Islet of Langerhans (tissue), 1 donor: ENCODE data around the gene SLCO2B1.

Source experiments
- FAIRE-seq: peaks from one replicate; lab custom pipeline; 2011; peaks lifted over from hg19 to GRCh38; lab: Jason Lieb, UNC

The SLCO2B1 gene

GRCh38 chr11:75225794-75226193, 74.9 kb downstream of the SLCO2B1 start:
- FAIRE-seq, result no peak

DNA sequence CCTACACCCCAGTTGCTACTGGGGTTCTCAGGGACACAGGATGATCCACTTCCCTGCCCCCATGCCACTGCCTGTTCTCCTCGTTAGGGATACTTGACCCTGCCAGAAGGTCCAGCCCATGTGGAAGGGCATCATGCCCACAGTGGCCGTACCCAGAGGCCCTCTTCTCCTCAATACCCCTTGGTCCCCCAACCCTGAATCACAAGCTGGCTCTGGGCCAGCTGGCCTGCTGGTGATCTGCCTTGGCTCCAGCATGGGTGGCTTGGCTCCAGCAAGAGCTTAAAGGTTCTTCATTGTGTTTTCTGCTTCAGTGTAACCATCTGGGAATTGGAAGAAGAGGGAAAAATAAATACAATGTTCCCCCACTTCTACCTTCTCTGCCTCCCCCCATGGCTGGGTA, 78.6 kb downstream of the SLCO2B1 start:
- no peak for FAIRE-seq

- no peak for FAIRE-seq
Measured at GRCh38 chr11:75230621-75231020, 79.7 kb downstream of the SLCO2B1 start.

DNA sequence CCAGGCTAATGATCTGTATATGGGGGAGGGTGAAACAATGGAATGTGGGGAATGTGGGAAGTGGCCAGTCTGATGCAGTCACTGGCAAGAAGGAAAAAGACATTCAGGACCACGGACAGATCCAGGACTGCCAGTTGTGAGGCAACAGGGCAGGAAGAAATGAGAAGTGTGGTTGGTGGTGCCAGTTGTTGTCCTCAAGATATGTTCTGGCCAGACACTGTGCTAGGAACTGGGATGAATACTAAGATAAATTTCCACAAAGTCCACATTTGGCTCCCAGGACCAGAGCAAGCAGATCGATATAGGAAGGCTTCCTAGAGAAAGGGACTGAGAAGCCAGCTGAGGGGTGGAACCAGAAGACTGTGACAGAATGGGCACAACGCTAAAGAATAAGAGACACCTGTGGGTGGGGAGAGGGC, 82.9 kb downstream of the SLCO2B1 start:
- FAIRE-seq, result no peak

DNA sequence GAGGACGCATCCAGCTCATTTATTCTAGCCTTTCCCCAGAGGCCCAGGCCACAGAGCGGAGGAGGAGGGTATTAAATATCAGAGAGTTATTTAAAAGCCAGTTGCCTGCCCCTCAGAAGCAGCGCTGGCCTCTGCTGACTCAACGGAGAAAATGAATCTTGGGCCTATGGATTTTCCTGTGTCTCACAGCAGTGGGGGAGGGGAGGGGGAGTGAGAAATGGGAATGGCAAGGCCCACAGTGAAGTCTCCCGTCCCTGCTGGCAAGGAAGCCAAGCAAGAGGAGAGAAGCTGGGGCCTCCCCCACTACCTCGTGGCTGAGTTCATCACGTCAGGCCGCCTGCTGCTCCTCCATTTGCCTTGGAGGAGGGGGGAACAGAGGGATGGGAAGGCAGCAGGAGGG, 85.2 kb downstream of the SLCO2B1 start:
- FAIRE-seq, result no peak

- FAIRE-seq, result no peak
Measured at GRCh38 chr11:75237050-75237449, 86.1 kb downstream of the SLCO2B1 start.

DNA sequence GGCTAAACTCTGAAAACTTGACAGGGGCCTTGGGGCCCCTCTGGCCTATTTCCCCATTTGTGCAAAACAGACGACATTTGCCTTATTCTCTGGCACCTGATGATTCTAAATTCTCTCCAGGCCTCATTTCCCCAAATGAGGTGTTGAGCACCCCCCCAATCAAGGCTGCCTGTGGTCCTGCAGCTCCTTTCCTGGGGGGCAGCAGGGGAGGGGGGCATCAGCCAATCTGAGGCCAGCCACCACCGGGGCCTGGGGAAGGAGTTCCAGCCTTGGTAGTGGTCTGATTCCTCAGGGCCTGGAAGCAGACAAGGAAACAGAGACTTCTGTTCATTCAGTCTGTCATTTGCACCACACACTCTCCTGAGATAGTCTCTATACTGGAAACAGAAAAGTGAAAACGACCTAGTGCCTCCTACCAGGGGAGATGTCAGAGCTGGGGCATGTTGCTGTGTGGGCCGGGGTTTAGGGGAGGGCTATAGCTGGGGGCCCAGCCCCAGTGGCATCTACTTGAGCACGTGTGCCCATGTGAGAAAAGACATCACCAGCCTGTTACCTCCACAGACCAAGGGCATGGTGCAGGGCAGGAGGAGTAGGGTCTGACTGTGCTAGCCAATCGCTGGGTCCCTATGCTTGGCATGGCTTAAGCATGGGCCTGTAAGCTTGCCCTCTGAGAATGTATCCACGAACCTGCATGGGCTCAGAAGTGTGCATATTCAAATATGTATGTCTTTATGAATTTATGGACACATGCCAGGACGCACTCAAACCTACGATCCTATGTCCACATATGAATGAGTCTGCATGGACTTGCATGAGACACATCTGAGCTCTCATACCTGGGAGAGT, 87.9 kb downstream of the SLCO2B1 start:
- FAIRE-seq, result no peak

GRCh38 chr11:75239531-75240290, 88.8 kb downstream of the SLCO2B1 start:
- FAIRE-seq, result no peak

DNA sequence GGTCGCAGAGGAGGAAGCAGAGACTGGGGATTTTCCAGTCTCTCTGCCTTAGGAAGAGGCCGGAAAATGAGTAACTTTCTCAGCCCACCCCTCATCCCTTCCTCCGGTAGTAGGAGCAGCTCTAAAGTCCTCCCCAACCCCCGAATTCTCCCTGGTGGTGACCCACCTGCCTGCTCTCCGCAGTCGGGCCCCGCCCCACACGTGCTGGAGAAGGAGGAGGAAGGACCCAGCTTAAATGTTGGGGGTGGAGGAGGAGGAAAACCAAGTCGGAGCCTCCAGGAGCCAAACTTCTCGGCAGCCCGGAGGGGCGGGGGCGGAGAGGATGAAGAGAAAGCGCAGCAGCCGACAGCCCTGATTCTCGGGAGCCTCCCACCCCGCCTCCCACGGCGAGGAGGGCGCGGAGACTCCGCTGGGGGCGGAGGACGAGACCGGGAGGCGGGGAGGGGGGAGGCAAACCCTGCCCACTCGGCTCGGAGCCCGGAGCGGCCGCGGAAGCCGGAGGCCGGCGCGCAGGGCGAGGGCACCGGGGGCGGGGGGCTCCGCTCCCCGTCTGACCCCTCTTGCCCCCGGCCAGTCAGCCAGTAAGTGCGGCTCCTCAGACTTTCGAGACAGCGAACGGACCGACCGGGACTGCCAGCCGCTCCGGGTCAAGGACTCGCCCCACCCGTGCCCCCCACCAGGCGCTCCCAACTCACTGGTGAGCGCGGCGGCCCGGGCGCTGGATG, 89.6 kb downstream of the SLCO2B1 start, which contains the start of gene TPBGL:
TPBGL (plus strand) TSS at position 464 of the 725 bp plus-strand sequence. CDS start 276 bp downstream, outside the sequence.
- no peak for FAIRE-seq

GRCh38 chr11:75241036-75241905, 90.4 kb downstream of the SLCO2B1 start:
- FAIRE-seq, result no peak

GRCh38 chr11:75241906-75242644, 91.2 kb downstream of the SLCO2B1 start:
- FAIRE-seq, result no peak

DNA sequence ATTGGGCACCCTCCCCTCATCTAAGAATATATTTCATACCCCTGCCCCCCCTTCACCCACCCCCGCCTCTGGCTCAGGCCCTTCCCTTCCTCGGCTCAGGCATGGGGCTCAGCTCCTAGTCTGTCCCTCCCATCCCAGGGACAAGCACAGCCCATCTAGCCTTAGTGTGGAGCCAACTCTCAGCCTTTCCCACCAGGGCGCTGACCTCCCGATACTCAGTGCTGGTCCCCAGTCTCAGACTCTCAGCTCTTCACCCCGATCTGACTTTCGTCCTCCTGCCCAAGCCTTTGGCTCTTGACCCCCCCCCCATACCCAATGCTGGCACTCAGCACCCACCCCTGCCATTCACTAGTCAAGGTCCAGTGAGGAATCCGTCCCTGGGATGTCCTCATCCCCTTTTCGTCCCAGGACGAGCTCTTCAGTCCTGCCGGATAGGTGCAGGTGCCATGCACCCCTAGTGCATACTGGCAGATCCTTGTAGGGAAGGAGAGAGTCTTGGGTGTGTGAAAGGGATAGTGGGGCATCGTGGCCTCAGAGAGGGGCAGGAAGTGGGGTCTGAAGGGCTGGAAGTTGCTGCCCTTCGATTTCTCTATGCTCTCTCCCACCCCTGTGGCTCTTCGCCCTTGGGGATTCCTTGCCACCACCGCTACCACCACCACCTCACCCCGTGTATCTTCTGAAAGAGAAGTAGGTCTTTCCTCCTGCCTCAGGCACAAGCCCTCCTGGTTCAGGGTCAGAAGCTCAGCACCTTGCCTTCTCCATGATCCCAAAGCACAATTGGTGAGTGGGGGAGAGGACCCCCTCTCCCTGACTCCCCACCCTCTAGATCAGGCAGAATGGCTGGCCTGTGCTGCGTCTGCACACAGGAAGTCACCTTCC, 92.1 kb downstream of the SLCO2B1 start:
- no peak for FAIRE-seq

GRCh38 chr11:75244052-75244814, 93.3 kb downstream of the SLCO2B1 start:
- FAIRE-seq, result no peak

- FAIRE-seq, result no peak
Measured at GRCh38 chr11:75245356-75246005, 94.6 kb downstream of the SLCO2B1 start.

GRCh38 chr11:75246006-75246670, 95.2 kb downstream of the SLCO2B1 start:
- FAIRE-seq, result no peak

GRCh38 chr11:75246671-75247350, 95.9 kb downstream of the SLCO2B1 start:
- FAIRE-seq, result no peak

DNA sequence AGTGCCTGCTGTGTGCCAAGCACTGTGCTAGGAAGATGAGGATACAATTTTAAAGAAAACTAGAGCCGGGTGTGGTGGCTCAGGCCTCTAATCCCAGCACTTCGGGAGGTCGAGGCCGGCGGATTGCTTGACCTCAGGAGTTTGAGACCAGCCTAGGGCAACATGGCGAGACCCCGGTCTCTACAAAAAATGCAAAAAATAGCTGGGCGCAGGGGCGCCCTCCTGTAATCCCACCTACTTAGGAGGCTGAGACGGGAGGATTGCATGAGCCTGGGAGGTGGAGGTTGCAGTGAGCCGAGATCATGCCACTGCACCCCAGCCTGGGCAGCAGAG, 98.0 kb downstream of the SLCO2B1 start:
- no peak for FAIRE-seq

DNA sequence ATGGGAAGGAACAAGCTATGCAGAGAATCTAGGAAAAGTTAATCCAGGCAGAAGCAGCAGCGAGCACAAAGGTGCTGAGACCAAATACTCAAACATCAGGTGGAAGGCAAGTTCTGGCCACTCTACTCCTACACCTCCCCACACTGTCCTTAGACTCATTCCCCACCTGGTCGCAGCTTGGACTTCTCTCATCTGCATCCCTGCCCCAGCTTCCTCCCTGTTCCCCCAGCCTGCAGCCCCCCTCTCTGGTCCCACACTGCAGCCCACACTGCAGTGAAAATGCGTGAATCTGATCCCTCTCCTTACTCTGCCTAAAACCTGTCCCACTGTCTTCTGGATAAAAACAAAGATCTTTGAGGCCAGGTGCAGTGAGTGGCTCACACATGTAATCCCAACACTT, 98.8 kb downstream of the SLCO2B1 start:
- FAIRE-seq, result no peak
